ENCODE results near the gene ARF1.

GRCh38 chr1:228061411-228062084 is 21.0 kb upstream of the ARF1 start:
- TF ChIP-seq POLR2A (IDR thresholded peaks at IDR 0.05): no peak
- TF ChIP-seq CTCF (IDR thresholded peaks at IDR 0.05): no peak
